Measurements from ENCODE around the gene PHF14.

GRCh38 chr7:11213266-11213665 is 239.6 kb downstream of the PHF14 start:
- TF ChIP-seq CTCF (IDR thresholded peaks at IDR 0.05) (no peak), POLR2A (IDR thresholded peaks at IDR 0.05) (no peak)
